CD8-positive, alpha-beta memory T cell (primary cell): Measurements from ENCODE around the gene RCOR2. TPM values are rescaled to one million over a fixed set of nuclear protein-coding genes. Genes with fewer than 3 reads are reported as not detected.
"Not testable (repeated sequence)": the region's sequence is repeated elsewhere in the genome, so short reads cannot be mapped to it uniquely, and the experiment has no call there.

ENCODE experiments used
- CTCF ChIA-PET: fragments of 350-600 bp; sonication (Branson Sonifier 250); formaldehyde crosslinking; loops from one replicate; lab custom pipeline; 2021; ENCODE audit warnings: antibody characterized with exemption; lab: Charles Lee
- POLR2A ChIA-PET: fragments of 350-600 bp; sonication (Branson Sonifier 250); formaldehyde crosslinking; loops from one replicate; lab custom pipeline; 2021; ENCODE audit warnings: antibody characterized with exemption; lab: Charles Lee
- DNase-seq, 5 donors: peaks; one replicate each; pipeline versions ENCODE4 v3.0.0 to v3.0.0-alpha.2; 2020 to 2022; ENCODE audit warnings: mixed read lengths in 1 of 5
- H3K27ac ChIP-seq: one replicate; pipeline ENCODE4 v1.7.0; 2013; ENCODE audit warnings: low read depth, mild to moderate bottlenecking, low read length, moderate library complexity
- H3K27me3 ChIP-seq: 2 replicates; pipeline ENCODE4 v1.7.0; 2013; ENCODE audit warnings: low read length, mild to moderate bottlenecking; ENCODE audit not compliant: insufficient read depth, poor library complexity, severe bottlenecking
- H3K36me3 ChIP-seq: 2 replicates; pipeline ENCODE4 v1.7.0; 2013; ENCODE audit warnings: mild to moderate bottlenecking, low read length, moderate library complexity; ENCODE audit not compliant: insufficient read depth
- H3K4me1 ChIP-seq: 2 replicates; pipeline ENCODE4 v1.7.0; 2013; ENCODE audit warnings: mild to moderate bottlenecking, low read length, moderate library complexity; ENCODE audit not compliant: insufficient read depth
- H3K4me3 ChIP-seq: 2 replicates; pipeline ENCODE4 v1.7.0; 2013; ENCODE audit warnings: mild to moderate bottlenecking, low read length
- H3K9me3 ChIP-seq: 2 replicates; pipeline ENCODE4 v1.7.0; 2013; ENCODE audit warnings: mild to moderate bottlenecking, low read length
- H3K27ac Mint-ChIP-seq, 8 donors: one replicate each; pipeline ENCODE4 v1.8.0; 2020 to 2021; ENCODE audit warnings: mixed read lengths in 8 of 8, mild to moderate bottlenecking in 6 of 8, inconsistent platforms in 3 of 8, moderate library complexity in 3 of 8
- H3K27me3 Mint-ChIP-seq, 2 donors: one replicate each; pipeline ENCODE4 v1.8.0; 2020 to 2021; ENCODE audit warnings: mixed read lengths in 2 of 2, mild to moderate bottlenecking in 1 of 2, moderate library complexity in 1 of 2
- H3K36me3 Mint-ChIP-seq, 3 donors: one replicate each; pipeline ENCODE4 v1.8.0; 2020 to 2021; ENCODE audit warnings: mixed read lengths in 3 of 3, inconsistent platforms in 1 of 3, mild to moderate bottlenecking in 1 of 3
- H3K4me1 Mint-ChIP-seq, 3 donors: one replicate each; pipeline ENCODE4 v1.8.0; 2020 to 2021; ENCODE audit warnings: mixed read lengths in 3 of 3, inconsistent platforms in 1 of 3, mild to moderate bottlenecking in 1 of 3
- H3K4me3 Mint-ChIP-seq, 7 donors: one replicate each; pipeline ENCODE4 v1.8.0; 2020 to 2021; ENCODE audit warnings: mixed read lengths in 7 of 7, mild to moderate bottlenecking in 6 of 7, moderate library complexity in 4 of 7, inconsistent platforms in 2 of 7
- H3K9me3 Mint-ChIP-seq, 5 donors: one replicate each; pipeline ENCODE4 v1.8.0; 2020 to 2022; ENCODE audit warnings: mixed read lengths in 5 of 5, mild to moderate bottlenecking in 3 of 5, moderate library complexity in 2 of 5, inconsistent platforms in 1 of 5
- polyA plus RNA-seq: library from polyadenylated mRNA; unstranded; fragments of 300-500 nt; fragmentation: Illumina TruSeq; gene quantifications from one replicate; pipeline ENCODE4 v1.2.3, GENCODE V29; 2021
- total RNA-seq, 2 experiments: library from RNA; stranded (reverse); gene quantifications; one replicate each; pipeline ENCODE4 v1.2.3, GENCODE V29; 2021

RCOR2 gene
- total and polyA plus RNA-seq, 3 experiments from 2014 or later: 0.11 to 0.13 TPM; not detected in 1

GRCh38 chr11:63867511-63867910 is 49.5 kb downstream of the RCOR2 start:
- Histone ChIP-seq H3K4me3 (no peak overlapping the region), H3K9me3 (no peaks in the 10 kb centered on the region), H3K36me3 (no peaks in the 10 kb centered on the region), H3K4me1 (peaks cover 83% of the 10 kb centered on the region), H3K27me3 (no peaks in the 10 kb centered on the region), H3K27ac (no peak overlapping the region)
- H3K9me3 Mint-ChIP-seq: no peaks in the 10 kb centered on the region
- peaks cover 0 to 27% (median under 1%) of the 10 kb centered on the region in 3 donors for H3K36me3 Mint-ChIP-seq
- peaks cover 81 to 87% (median 86%) of the 10 kb centered on the region in 3 donors for H3K4me1 Mint-ChIP-seq
- POLR2A ChIA-PET: no interaction called here
- CTCF ChIA-PET: interaction anchor here (1.2 to 1.6 kb wide), 4 partner anchors 22 to 337 kb away, joined by 3 to 5 read pairs (median 4); no protein-coding TSS in a partner anchor
- no peak for DNase-seq
- peak overlapping the region in 6 of 8 donors; percentile 53 to 89 (median 76) for H3K27ac Mint-ChIP-seq
- H3K4me3 Mint-ChIP-seq: peak overlapping the region in 1 of 7 donors; percentile 63
- no peaks in the 10 kb centered on the region for H3K27me3 Mint-ChIP-seq

GRCh38 chr11:63866211-63866610 is 50.8 kb downstream of the RCOR2 start:
- Histone ChIP-seq H3K9me3 (no peaks in the 10 kb centered on the region), H3K27ac (no peak overlapping the region), H3K27me3 (no peaks in the 10 kb centered on the region), H3K4me3 (no peak overlapping the region), H3K36me3 (no peaks in the 10 kb centered on the region), H3K4me1 (peaks cover 76% of the 10 kb centered on the region)
- no peaks in the 10 kb centered on the region for H3K9me3 Mint-ChIP-seq
- H3K36me3 Mint-ChIP-seq: peaks cover 0 to 36% (median 2%) of the 10 kb centered on the region in 3 donors
- CTCF ChIA-PET: interaction anchor here (1.4 to 2.0 kb wide), 4 partner anchors 29 to 338 kb away, joined by 4 to 7 read pairs (median 5); no protein-coding TSS in a partner anchor
- peak overlapping the region; percentile 61 to 94 (median 84) for H3K27ac Mint-ChIP-seq
- H3K4me1 Mint-ChIP-seq: peaks cover 73 to 82% (median 82%) of the 10 kb centered on the region in 3 donors
- DNase-seq: peak; percentile 51 to 88 (median 79)
- peak overlapping the region; percentile 18 to 78 (median 67) for H3K4me3 Mint-ChIP-seq
- POLR2A ChIA-PET: interaction anchor here (1.3 kb wide), 1 partner anchor 22 kb away, joined by 4 read pairs; no protein-coding TSS in a partner anchor
- no peaks in the 10 kb centered on the region for H3K27me3 Mint-ChIP-seq

GRCh38 chr11:63863620-63864019 is 53.3 kb downstream of the RCOR2 start:
- peak overlapping the region in 2 of 7 donors; percentile 24 to 84 for H3K4me3 Mint-ChIP-seq
- peak overlapping the region in 4 of 8 donors; percentile 15 to 77 (median 28) for H3K27ac Mint-ChIP-seq
- H3K4me1 Mint-ChIP-seq: peaks cover 55 to 72% (median 69%) of the 10 kb centered on the region in 3 donors
- H3K9me3 ChIP-seq, H3K4me3 ChIP-seq, H3K27me3 ChIP-seq, H3K27me3 Mint-ChIP-seq, H3K27ac ChIP-seq, H3K36me3 ChIP-seq, POLR2A ChIA-PET, H3K9me3 Mint-ChIP-seq, DNase-seq: not testable (repeated sequence)
- H3K36me3 Mint-ChIP-seq: peaks cover 0 to 38% (median 5%) of the 10 kb centered on the region in 3 donors
- H3K4me1 ChIP-seq: peaks cover 51% of the 10 kb centered on the region
- CTCF ChIA-PET: interaction anchor here (1.2 to 1.9 kb wide), 4 partner anchors 9 to 82 kb away, joined by 3 to 5 read pairs (median 4); no protein-coding TSS in a partner anchor

DNA sequence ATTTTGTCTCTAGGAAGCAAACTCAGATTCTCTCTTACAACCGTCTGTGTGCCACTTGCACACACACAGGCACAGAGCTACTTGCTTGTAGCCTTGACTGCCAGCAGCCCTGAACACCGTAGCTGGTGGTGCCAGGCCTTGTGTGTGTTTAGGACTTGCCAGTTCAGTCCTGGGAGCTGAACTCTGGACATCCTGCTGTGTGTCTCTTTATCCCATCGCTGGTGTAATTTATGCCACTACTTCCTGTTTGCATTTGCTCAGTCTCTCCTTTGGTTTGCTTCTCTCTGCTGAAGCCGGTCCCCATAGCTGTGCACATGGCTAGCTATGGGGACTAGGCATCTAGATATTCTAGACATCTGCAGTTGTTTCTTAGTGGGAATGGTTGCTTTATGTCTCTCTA is 54.0 kb downstream of the RCOR2 start:
- DNase-seq: no peak
- no peaks in the 10 kb centered on the region for H3K36me3 ChIP-seq
- Mint-ChIP-seq H3K27ac (peak overlapping the region; percentile 33 to 89 (median 83)), H3K4me3 (peak overlapping the region in 6 of 7 donors; percentile 3 to 78 (median 52)), H3K36me3 (peaks cover 0 to 35% (median 5%) of the 10 kb centered on the region in 3 donors), H3K27me3 (no peaks in the 10 kb centered on the region), H3K4me1 (peaks cover 50 to 72% (median 66%) of the 10 kb centered on the region in 3 donors), H3K9me3 (no peaks in the 10 kb centered on the region)
- no peaks in the 10 kb centered on the region for H3K27me3 ChIP-seq
- no peak overlapping the region for H3K27ac ChIP-seq
- no peaks in the 10 kb centered on the region for H3K9me3 ChIP-seq
- CTCF ChIA-PET: interaction anchor here (1.1 to 1.9 kb wide), 7 partner anchors 10 to 137 kb away, joined by 3 to 5 read pairs (median 3); no protein-coding TSS in a partner anchor
- POLR2A ChIA-PET: no interaction called here
- peaks cover 47% of the 10 kb centered on the region for H3K4me1 ChIP-seq
- H3K4me3 ChIP-seq: no peak overlapping the region

Other genes with a start within 250 kb of the RCOR2 start
- gene ATL3, start 245.8 kb downstream of the RCOR2 start, total RNA-seq: 10 to 100 TPM; 41.9 to 42.1 TPM
- gene ATL3, start 245.8 kb downstream of the RCOR2 start, polyA plus RNA-seq: 21.5 TPM
- 10 to 100 TPM; 46.5 to 48.5 TPM for gene RTN3, start 235.7 kb downstream of the RCOR2 start, total RNA-seq
- 48.4 TPM for gene RTN3, start 235.7 kb downstream of the RCOR2 start, polyA plus RNA-seq
- 1 to 10 TPM; 7.0 to 7.6 TPM for gene ZFTA, start 148.4 kb downstream of the RCOR2 start, total RNA-seq
- gene ZFTA, start 148.4 kb downstream of the RCOR2 start, polyA plus RNA-seq: 0.37 TPM
- 10 to 100 TPM; 38.7 to 41.4 TPM for gene SPINDOC, start 103.7 kb downstream of the RCOR2 start, total RNA-seq
- 1.4 TPM for gene SPINDOC, start 103.7 kb downstream of the RCOR2 start, polyA plus RNA-seq
- 10 to 100 TPM; 34.5 to 38.0 TPM for gene MARK2, start 78.1 kb downstream of the RCOR2 start, total RNA-seq
- gene MARK2, start 78.1 kb downstream of the RCOR2 start, polyA plus RNA-seq: 72.5 TPM
- 10 to 100 TPM; 20.2 to 26.2 TPM for gene NAA40, start 21.8 kb upstream of the RCOR2 start, total RNA-seq
- gene NAA40, start 21.8 kb upstream of the RCOR2 start, polyA plus RNA-seq: 15.9 TPM
- 100 to 1,000 TPM; 373 to 424 TPM for gene COX8A, start 57.5 kb upstream of the RCOR2 start, total RNA-seq
- 388 TPM for gene COX8A, start 57.5 kb upstream of the RCOR2 start, polyA plus RNA-seq
- 10 to 100 TPM; 75.8 to 85.0 TPM for gene OTUB1, start 69.3 kb upstream of the RCOR2 start, total RNA-seq
- gene OTUB1, start 69.3 kb upstream of the RCOR2 start, polyA plus RNA-seq: 135 TPM
- not detected for gene FLRT1, start 118.8 kb upstream of the RCOR2 start, total RNA-seq
- gene FLRT1, start 118.8 kb upstream of the RCOR2 start, polyA plus RNA-seq: not detected
- 10 to 100 TPM; 19.6 to 25.5 TPM for gene MACROD1, start 248.9 kb upstream of the RCOR2 start, total RNA-seq
- 9.2 TPM for gene MACROD1, start 248.9 kb upstream of the RCOR2 start, polyA plus RNA-seq